Measurements from ENCODE around the gene LXN.

DNA sequence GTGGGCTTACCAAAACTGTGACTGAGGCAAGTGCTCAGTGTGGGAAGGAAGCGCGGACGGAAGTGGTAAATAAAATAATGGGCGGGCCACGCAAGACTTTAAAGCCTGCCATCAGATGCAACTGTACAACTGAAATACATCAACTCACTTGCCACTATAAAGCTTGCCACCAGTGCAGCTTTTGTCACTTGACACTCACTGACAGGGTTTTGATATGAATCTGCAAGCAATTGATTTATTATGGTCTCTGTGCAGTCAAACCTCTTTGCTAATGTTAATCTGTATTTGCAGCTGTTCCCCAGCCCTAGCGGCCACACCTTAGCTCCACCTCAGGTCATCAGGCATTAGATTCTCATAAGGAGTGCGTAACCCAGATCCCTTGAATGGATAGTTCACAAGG lies 30.4 kb downstream of the LXN start:
- TF ChIP-seq, protein P1, sequence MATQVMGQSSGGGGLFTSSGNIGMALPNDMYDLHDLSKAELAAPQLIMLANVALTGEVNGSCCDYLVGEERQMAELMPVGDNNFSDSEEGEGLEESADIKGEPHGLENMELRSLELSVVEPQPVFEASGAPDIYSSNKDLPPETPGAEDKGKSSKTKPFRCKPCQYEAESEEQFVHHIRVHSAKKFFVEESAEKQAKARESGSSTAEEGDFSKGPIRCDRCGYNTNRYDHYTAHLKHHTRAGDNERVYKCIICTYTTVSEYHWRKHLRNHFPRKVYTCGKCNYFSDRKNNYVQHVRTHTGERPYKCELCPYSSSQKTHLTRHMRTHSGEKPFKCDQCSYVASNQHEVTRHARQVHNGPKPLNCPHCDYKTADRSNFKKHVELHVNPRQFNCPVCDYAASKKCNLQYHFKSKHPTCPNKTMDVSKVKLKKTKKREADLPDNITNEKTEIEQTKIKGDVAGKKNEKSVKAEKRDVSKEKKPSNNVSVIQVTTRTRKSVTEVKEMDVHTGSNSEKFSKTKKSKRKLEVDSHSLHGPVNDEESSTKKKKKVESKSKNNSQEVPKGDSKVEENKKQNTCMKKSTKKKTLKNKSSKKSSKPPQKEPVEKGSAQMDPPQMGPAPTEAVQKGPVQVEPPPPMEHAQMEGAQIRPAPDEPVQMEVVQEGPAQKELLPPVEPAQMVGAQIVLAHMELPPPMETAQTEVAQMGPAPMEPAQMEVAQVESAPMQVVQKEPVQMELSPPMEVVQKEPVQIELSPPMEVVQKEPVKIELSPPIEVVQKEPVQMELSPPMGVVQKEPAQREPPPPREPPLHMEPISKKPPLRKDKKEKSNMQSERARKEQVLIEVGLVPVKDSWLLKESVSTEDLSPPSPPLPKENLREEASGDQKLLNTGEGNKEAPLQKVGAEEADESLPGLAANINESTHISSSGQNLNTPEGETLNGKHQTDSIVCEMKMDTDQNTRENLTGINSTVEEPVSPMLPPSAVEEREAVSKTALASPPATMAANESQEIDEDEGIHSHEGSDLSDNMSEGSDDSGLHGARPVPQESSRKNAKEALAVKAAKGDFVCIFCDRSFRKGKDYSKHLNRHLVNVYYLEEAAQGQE (IDR thresholded peaks at IDR 0.05; ENCODE audit: insufficient read depth in 1 of 2, low read depth in 2 of 2, low read length in 1 of 2): no peak
- TF ChIP-seq, protein P2, sequence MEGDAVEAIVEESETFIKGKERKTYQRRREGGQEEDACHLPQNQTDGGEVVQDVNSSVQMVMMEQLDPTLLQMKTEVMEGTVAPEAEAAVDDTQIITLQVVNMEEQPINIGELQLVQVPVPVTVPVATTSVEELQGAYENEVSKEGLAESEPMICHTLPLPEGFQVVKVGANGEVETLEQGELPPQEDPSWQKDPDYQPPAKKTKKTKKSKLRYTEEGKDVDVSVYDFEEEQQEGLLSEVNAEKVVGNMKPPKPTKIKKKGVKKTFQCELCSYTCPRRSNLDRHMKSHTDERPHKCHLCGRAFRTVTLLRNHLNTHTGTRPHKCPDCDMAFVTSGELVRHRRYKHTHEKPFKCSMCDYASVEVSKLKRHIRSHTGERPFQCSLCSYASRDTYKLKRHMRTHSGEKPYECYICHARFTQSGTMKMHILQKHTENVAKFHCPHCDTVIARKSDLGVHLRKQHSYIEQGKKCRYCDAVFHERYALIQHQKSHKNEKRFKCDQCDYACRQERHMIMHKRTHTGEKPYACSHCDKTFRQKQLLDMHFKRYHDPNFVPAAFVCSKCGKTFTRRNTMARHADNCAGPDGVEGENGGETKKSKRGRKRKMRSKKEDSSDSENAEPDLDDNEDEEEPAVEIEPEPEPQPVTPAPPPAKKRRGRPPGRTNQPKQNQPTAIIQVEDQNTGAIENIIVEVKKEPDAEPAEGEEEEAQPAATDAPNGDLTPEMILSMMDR (IDR thresholded peaks at IDR 0.05): no peak
- no peak for TF ChIP-seq POLR2AphosphoS5 (IDR thresholded peaks at IDR 0.05; ENCODE audit: low read depth, low read length)

Data from Panc1 (cell line).